ENCODE measurements around the gene TSTD2.

DNA sequence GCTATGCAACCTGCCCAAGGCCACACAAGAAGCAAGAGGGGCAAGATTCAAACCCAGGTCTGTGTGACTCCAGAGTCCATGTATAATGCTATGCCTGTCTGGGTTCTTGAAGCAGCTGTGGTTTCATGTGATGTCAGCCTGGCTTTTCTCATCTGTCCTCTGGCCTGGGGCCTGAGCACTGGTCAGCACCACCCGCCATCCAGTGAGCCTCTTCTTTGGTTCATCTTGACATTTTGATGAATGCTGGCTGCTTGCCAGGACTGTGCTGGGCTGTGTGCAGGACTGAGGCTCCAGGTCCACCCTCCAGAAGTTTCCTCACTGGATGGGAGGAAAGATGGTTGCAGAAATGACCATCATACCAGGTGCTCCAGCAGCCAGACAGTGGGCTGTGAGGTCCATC lies 61.5 kb downstream of the TSTD2 start:
- TF ChIP-seq CTCF (IDR thresholded peaks at IDR 0.05; ENCODE audit: insufficient read depth, low read length, poor library complexity, severe bottlenecking) (no peak), EZH2phosphoT487 (conservative IDR thresholded peaks at IDR 0.05; ENCODE audit: low read length) (no peak)

All from SU-DHL-6 (cell line).